H9 (cell line): ENCODE measurements around the gene RNF167. TPM values are rescaled to one million over a fixed set of nuclear protein-coding genes. Genes with fewer than 3 reads are reported as not detected.
A peak's percentile ranks its signal among the peaks of the same experiment; 100 is the strongest.

Experiments used
- DNase-seq: peaks from one replicate; pipeline ENCODE4 v3.0.0-alpha.2; 2017
- H2AFZ ChIP-seq: one replicate; pipeline ENCODE4 v1.6.1; 2013; ENCODE audit warnings: mild to moderate bottlenecking, low read length, control low read depth, moderate library complexity
- H2AK5ac ChIP-seq: 2 replicates; pipeline ENCODE4 v1.6.1; 2013; ENCODE audit warnings: low read length, control low read depth, mixed read lengths; ENCODE audit not compliant: insufficient read length
- H2BK120ac ChIP-seq: one replicate; pipeline ENCODE4 v1.6.1; 2013; ENCODE audit warnings: low read depth, mild to moderate bottlenecking, low read length, control low read depth, inconsistent platforms; ENCODE audit not compliant: poor library complexity, severe bottlenecking
- H2BK12ac ChIP-seq: 2 replicates; pipeline ENCODE4 v1.6.1; 2013; ENCODE audit warnings: low read length, control low read depth, mixed read lengths, low read depth; ENCODE audit not compliant: insufficient read length
- H2BK15ac ChIP-seq: 2 replicates; pipeline ENCODE4 v1.6.1; 2013; ENCODE audit warnings: low read depth, low read length, control low read depth
- H2BK20ac ChIP-seq: one replicate; pipeline ENCODE4 v1.6.1; 2013; ENCODE audit warnings: low read depth, mild to moderate bottlenecking, low read length, control low read depth, inconsistent platforms; ENCODE audit not compliant: poor library complexity, severe bottlenecking
- H2BK5ac ChIP-seq: 2 replicates; pipeline ENCODE4 v1.6.1; 2013; ENCODE audit warnings: low read length, control low read depth, mixed read lengths; ENCODE audit not compliant: insufficient read length
- H3K14ac ChIP-seq: 2 replicates; pipeline ENCODE4 v1.6.1; 2013; ENCODE audit warnings: low read length, control low read depth; ENCODE audit not compliant: insufficient read depth
- H3K18ac ChIP-seq: 2 replicates; pipeline ENCODE4 v1.6.1; 2013; ENCODE audit warnings: low read depth, mild to moderate bottlenecking, mixed read lengths, low read length, control low read depth; ENCODE audit not compliant: insufficient read length
- H3K23ac ChIP-seq: 2 replicates; pipeline ENCODE4 v1.6.1; 2013; ENCODE audit warnings: low read length, control low read depth, mixed read lengths, low read depth; ENCODE audit not compliant: insufficient read length
- H3K23me2 ChIP-seq: 2 replicates; pipeline ENCODE4 v1.6.1; 2013; ENCODE audit warnings: low read depth, mild to moderate bottlenecking, mixed read lengths, low read length, control low read depth; ENCODE audit not compliant: insufficient read length, poor library complexity, severe bottlenecking
- H3K27ac ChIP-seq: 2 replicates; pipeline ENCODE4 v1.5.1; 2013; ENCODE audit warnings: low read length, control low read depth, mixed read lengths, low read depth; ENCODE audit not compliant: insufficient read length
- H3K27me3 ChIP-seq: 2 replicates; pipeline ENCODE4 v1.6.1; 2013; ENCODE audit warnings: low read length, control low read depth, inconsistent platforms; ENCODE audit not compliant: insufficient read depth
- H3K4ac ChIP-seq: 2 replicates; pipeline ENCODE4 v1.6.1; 2013; ENCODE audit warnings: low read depth, mild to moderate bottlenecking, control low read depth, inconsistent platforms, low read length, moderate library complexity
- H3K4me1 ChIP-seq: 2 replicates; pipeline ENCODE4 v1.6.1; 2013; ENCODE audit warnings: low read length, control low read depth, inconsistent platforms; ENCODE audit not compliant: insufficient read depth
- H3K4me2 ChIP-seq: 2 replicates; pipeline ENCODE4 v1.6.1; 2013; ENCODE audit warnings: low read length, control low read depth, mixed read lengths; ENCODE audit not compliant: insufficient read length, insufficient read depth
- H3K56ac ChIP-seq: 2 replicates; pipeline ENCODE4 v1.6.1; 2013; ENCODE audit warnings: low read depth, mild to moderate bottlenecking, mixed read lengths, low read length, control low read depth; ENCODE audit not compliant: insufficient read length
- H3K79me1 ChIP-seq: 2 replicates; pipeline ENCODE4 v1.6.1; 2013; ENCODE audit warnings: low read depth, mild to moderate bottlenecking, moderate library complexity, low read length, control low read depth, inconsistent platforms; ENCODE audit not compliant: insufficient read depth, poor library complexity, severe bottlenecking
- H3K79me2 ChIP-seq: 2 replicates; pipeline ENCODE4 v1.6.1; 2013; ENCODE audit warnings: low read length, control low read depth, inconsistent platforms; ENCODE audit not compliant: insufficient read depth
- H3K9ac ChIP-seq: 2 replicates; pipeline ENCODE4 v1.6.1; 2013; ENCODE audit warnings: low read length, control low read depth, mixed read lengths; ENCODE audit not compliant: insufficient read length; ENCODE audit errors: extremely low read depth
- H3K9me3 ChIP-seq: one replicate; pipeline ENCODE4 v1.6.1; 2013; ENCODE audit warnings: low read depth, low read length, inconsistent platforms; ENCODE audit not compliant: control insufficient read depth
- H3T11ph ChIP-seq: one replicate; pipeline ENCODE4 v1.6.1; 2013; ENCODE audit warnings: mild to moderate bottlenecking, low read length, control low read depth, inconsistent platforms
- H4K20me1 ChIP-seq: one replicate; pipeline ENCODE4 v1.6.1; 2013; ENCODE audit not compliant: control insufficient read depth, insufficient read length, insufficient read depth
- H4K5ac ChIP-seq: 2 replicates; pipeline ENCODE4 v1.6.1; 2013; ENCODE audit warnings: low read depth, mild to moderate bottlenecking, mixed read lengths, low read length, control low read depth; ENCODE audit not compliant: insufficient read length
- H4K8ac ChIP-seq: replicated peaks from 2 replicates; pipeline ENCODE4 v1.6.1; 2013; ENCODE audit warnings: low read length, control low read depth, mixed read lengths, low read depth; ENCODE audit not compliant: insufficient read length
- H4K91ac ChIP-seq: 2 replicates; pipeline ENCODE4 v1.6.1; 2013; ENCODE audit warnings: low read depth, mild to moderate bottlenecking, moderate library complexity, mixed read lengths, low read length, control low read depth; ENCODE audit not compliant: insufficient read length
- H3K27ac Mint-ChIP-seq, 3 experiments: 2 replicates in 2 of 3; 3 replicates in 1 of 3; pipeline ENCODE4 v1.8.0; 2020 to 2021; ENCODE audit warnings: mixed read lengths in 3 of 3, mild to moderate bottlenecking in 1 of 3, moderate library complexity in 1 of 3
- H3K27me3 Mint-ChIP-seq: 2 replicates; pipeline ENCODE4 v1.8.0; 2021; ENCODE audit warnings: low read depth, mild to moderate bottlenecking, moderate library complexity, mixed read lengths
- H3K36me3 Mint-ChIP-seq, 3 experiments: 2 replicates in 2 of 3; 3 replicates in 1 of 3; pipeline ENCODE4 v1.8.0; 2020 to 2021; ENCODE audit warnings: low read depth in 3 of 3, mixed read lengths in 3 of 3; ENCODE audit not compliant: insufficient read depth in 1 of 3
- H3K4me1 Mint-ChIP-seq, 2 experiments: 2 replicates each; pipeline ENCODE4 v1.8.0; 2020; ENCODE audit warnings: mixed read lengths in 2 of 2
- H3K4me3 Mint-ChIP-seq, 2 experiments: 2 replicates in 1 of 2; 3 replicates in 1 of 2; pipeline ENCODE4 v1.8.0; 2020 to 2021; ENCODE audit warnings: mild to moderate bottlenecking in 2 of 2, mixed read lengths in 2 of 2, moderate library complexity in 1 of 2
- H3K9me3 Mint-ChIP-seq, 2 experiments: 2 replicates in 1 of 2; 3 replicates in 1 of 2; pipeline ENCODE4 v1.8.0; 2020; ENCODE audit warnings: mild to moderate bottlenecking in 2 of 2, mixed read lengths in 2 of 2, moderate library complexity in 1 of 2
- CTCF ChIP-seq: fragments of 200-600 bp; sonication (generic); conservative IDR thresholded peaks from 3 replicates; pipeline ENCODE4 v1.8.0; 2021; ENCODE audit warnings: antibody characterized with exemption, mild to moderate bottlenecking
- WGBS: extraction: QIAGEN DNeasy Blood & Tissue Kit; methylation state at CpG from one replicate; pipeline ENCODE4 v1.1.7; 2013; ENCODE audit warnings: missing lambda C conversion rate, low lambda C conversion rate, mixed read lengths; ENCODE audit not compliant: insufficient read length; ENCODE audit errors: extremely low coverage; 5-methylcytosine and 5-hydroxymethylcytosine counted together
- total RNA-seq: library from RNA; stranded (reverse); gene quantifications from 2 replicates; pipeline ENCODE4 v1.2.1, GENCODE V29; 2021

Gene RNF167
- total RNA-seq, 1 experiment from 2014 or later, result 134 TPM

GRCh38 chr17:4932756-4933155, 7.3 kb upstream of the RNF167 start:
- no peak overlapping the region for H3K23ac ChIP-seq
- no peak overlapping the region for H3K18ac ChIP-seq
- DNase-seq, result no peak
- no peak overlapping the region for H3K27ac ChIP-seq
- no peaks in the 10 kb centered on the region for H3K4me1 ChIP-seq
- TF ChIP-seq CTCF, result no peak
- no peaks in the 10 kb centered on the region for H3K27me3 ChIP-seq
- H2AK5ac ChIP-seq, result no peak overlapping the region
- no peak overlapping the region for H3K9ac ChIP-seq
- H4K91ac ChIP-seq, result no peak overlapping the region
- H2AFZ ChIP-seq, result no peak overlapping the region
- no peak overlapping the region for H2BK20ac ChIP-seq
- H3K23me2 ChIP-seq, result no peaks in the 10 kb centered on the region
- peaks cover 3% of the 10 kb centered on the region for H4K20me1 ChIP-seq
- WGBS, result no CpG with 5 or more reads among the region's 12 CpGs
- H3K4me2 ChIP-seq, result no peak overlapping the region
- H4K8ac ChIP-seq, result no peak overlapping the region
- no peaks in the 10 kb centered on the region for H3K79me1 ChIP-seq
- H3K79me2 ChIP-seq, result no peaks in the 10 kb centered on the region
- no peak overlapping the region for H2BK12ac ChIP-seq
- Mint-ChIP-seq H3K27ac (peak overlapping the region in 1 of 3 experiments; percentile 87; a peak in 1 of 7 replicates), H3K36me3 (peaks cover 11 to 45% (median 23%) of the 10 kb centered on the region in 3 experiments), H3K4me1 (peaks cover 16 to 19% of the 10 kb centered on the region in 2 experiments), H3K4me3 (no peak overlapping the region), H3K9me3 (no peaks in the 10 kb centered on the region), H3K27me3 (no peaks in the 10 kb centered on the region; the same call in 1 of the 2 replicates)
- no peak overlapping the region for H3K4ac ChIP-seq
- H2BK5ac ChIP-seq, result no peak overlapping the region
- H3K56ac ChIP-seq, result no peak overlapping the region
- H3T11ph ChIP-seq, result no peak overlapping the region
- no peak overlapping the region for H2BK15ac ChIP-seq
- H3K9me3 ChIP-seq, result no peaks in the 10 kb centered on the region
- H4K5ac ChIP-seq, result no peak overlapping the region
- H3K14ac ChIP-seq, result no peak overlapping the region
- no peak overlapping the region for H2BK120ac ChIP-seq
